ENCODE results near the gene DTYMK. TPM values are rescaled to one million over a fixed set of nuclear protein-coding genes. Genes with fewer than 3 reads are reported as not detected.
A peak's percentile ranks its signal among the peaks of the same experiment; 100 is the strongest.

DTYMK gene
- total RNA-seq, 1 experiment from 2014 or later, result 155 TPM

GRCh38 chr2:241639385-241639784 is 47.2 kb downstream of the DTYMK start:
- ChIA-PET POLR2A (ENCODE audit: unreplicated experiment) (no interaction called here), CTCF (no interaction called here)
- no peak overlapping the region for H3K9ac ChIP-seq (ENCODE audit: low read length)
- peaks cover 89% of the 10 kb centered on the region for H3K79me2 ChIP-seq (ENCODE audit: low read length)
- DNase-seq (no peak), ATAC-seq (no peak)
- intact Hi-C loops (cut with micrococcal nuclease), result loop anchor here (5.0 kb wide), 1 partner anchor 82 kb away; the partner anchor contains the start of gene BOK
- H3K27ac ChIP-seq (ENCODE audit: low read length), result no peak overlapping the region
- H3K4me1 ChIP-seq (ENCODE audit: insufficient read depth, low read length), result peaks cover 17% of the 10 kb centered on the region
- no peak overlapping the region for H2AFZ ChIP-seq (ENCODE audit: low read length)
- no peak for TF ChIP-seq CTCF (conservative IDR thresholded peaks at IDR 0.05; ENCODE audit: low read depth, low read length)
- no peak for TF ChIP-seq EZH2phosphoT487 (IDR thresholded peaks at IDR 0.05; ENCODE audit: borderline replicate concordance, low read length)
- TF ChIP-seq EZH2 (IDR thresholded peaks at IDR 0.05; ENCODE audit: low read length, unreplicated experiment), result no peak
- no peaks in the 10 kb centered on the region for H3F3A ChIP-seq (ENCODE audit: low read length, unreplicated experiment)
- no TSS peak for BruUV-seq (replicated peaks)
- no peak overlapping the region for H3K4me3 ChIP-seq (ENCODE audit: low read length)
- peaks cover 9% of the 10 kb centered on the region for H3K36me3 ChIP-seq (ENCODE audit: low read depth, low read length)
- H3K9me2 ChIP-seq (replicated peaks; ENCODE audit: low read length), result no peaks in the 10 kb centered on the region
- H3K27me3 ChIP-seq (ENCODE audit: low read length), result no peaks in the 10 kb centered on the region
- H3K4me2 ChIP-seq (ENCODE audit: low read length), result no peak overlapping the region
- no peaks in the 10 kb centered on the region for H3K9me3 ChIP-seq (ENCODE audit: low read length)
- H4K20me1 ChIP-seq (ENCODE audit: low read length), result peaks cover 21% of the 10 kb centered on the region; the same call in 1 of the 2 replicates

DNA sequence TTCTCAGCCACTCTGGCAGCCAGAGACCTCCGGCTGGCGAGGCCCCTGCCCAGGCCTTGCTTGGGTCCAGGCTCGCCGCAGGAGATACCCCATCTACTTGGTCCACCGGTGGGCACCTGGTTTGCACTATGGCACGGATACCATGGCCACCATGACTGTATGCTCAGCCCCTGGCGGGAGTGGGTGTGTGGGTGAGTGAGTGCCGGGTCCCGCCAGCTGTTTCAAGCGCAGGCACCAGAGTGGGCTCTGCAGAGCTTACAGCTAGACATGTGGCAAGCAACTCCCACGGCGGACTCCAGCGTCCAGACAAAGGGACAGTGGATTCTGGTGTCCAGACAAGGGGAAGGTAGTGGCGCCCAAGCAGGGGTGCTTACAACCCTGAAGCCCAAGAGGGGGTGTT is 47.7 kb downstream of the DTYMK start:
- TF ChIP-seq EZH2phosphoT487 (IDR thresholded peaks at IDR 0.05; ENCODE audit: borderline replicate concordance, low read length) (no peak), CTCF (conservative IDR thresholded peaks at IDR 0.05; ENCODE audit: low read depth, low read length) (no peak), EZH2 (IDR thresholded peaks at IDR 0.05; ENCODE audit: low read length, unreplicated experiment) (no peak)
- Histone ChIP-seq H3F3A (ENCODE audit: low read length, unreplicated experiment) (no peaks in the 10 kb centered on the region), H3K79me2 (ENCODE audit: low read length) (peaks cover 89% of the 10 kb centered on the region), H4K20me1 (ENCODE audit: low read length) (peaks cover 25% of the 10 kb centered on the region; the same call in 1 of the 2 replicates), H3K9me2 (replicated peaks; ENCODE audit: low read length) (no peaks in the 10 kb centered on the region), H3K36me3 (ENCODE audit: low read depth, low read length) (peaks cover 9% of the 10 kb centered on the region), H3K9me3 (ENCODE audit: low read length) (no peaks in the 10 kb centered on the region), H3K4me1 (ENCODE audit: insufficient read depth, low read length) (peaks cover 17% of the 10 kb centered on the region), H3K9ac (ENCODE audit: low read length) (no peak overlapping the region), H3K27ac (ENCODE audit: low read length) (no peak overlapping the region), H3K4me2 (ENCODE audit: low read length) (peak overlapping the region; percentile 89), H3K27me3 (ENCODE audit: low read length) (no peaks in the 10 kb centered on the region), H3K4me3 (ENCODE audit: low read length) (peak overlapping the region; percentile 94), H2AFZ (ENCODE audit: low read length) (no peak overlapping the region)
- POLR2A ChIA-PET (ENCODE audit: unreplicated experiment), result interaction anchor here (0.6 to 0.7 kb wide), 2 partner anchors 10 to 126 kb away, joined by 6 to 14 read pairs; no protein-coding TSS in a partner anchor
- DNase-seq (no peak), ATAC-seq (no peak)
- intact Hi-C loops (cut with micrococcal nuclease), result loop anchor here (5.0 kb wide), 1 partner anchor 82 kb away; the partner anchor contains the start of gene BOK
- no TSS peak for BruUV-seq (replicated peaks)
- CTCF ChIA-PET, result no interaction called here

Data from PC-3 (cell line).